Pancreas (tissue), 10 donors: ENCODE measurements around the gene MYO6. TPM values are rescaled to one million over a fixed set of nuclear protein-coding genes. Genes with fewer than 3 reads are reported as not detected.
A peak's percentile ranks its signal among the peaks of the same experiment; 100 is the strongest.
"Not testable (repeated sequence)": the region's sequence is repeated elsewhere in the genome, so short reads cannot be mapped to it uniquely, and the experiment has no call there.

ENCODE experiments used
- ATAC-seq, 4 donors: fragments of 200-7000 bp; cut with Tn5 transposase; one replicate each; pipeline versions ENCODE4 v1.8.0 to v1.9.1; 2020; ENCODE audit warnings: mild to moderate bottlenecking in 4 of 4, moderate library complexity in 4 of 4
- DNase-seq, 6 donors: peaks; one replicate each; pipeline ENCODE4 v3.0.0-alpha.2; 2020
- FAIRE-seq: peaks from 2 replicates; lab custom pipeline; 2012; peaks lifted over from hg19 to GRCh38; lab: Jason Lieb, UNC
- H3K27ac ChIP-seq, 4 donors: fragments of 200-600 bp; sonication (generic); 1 replicate in 3 of 4; 2 replicates in 1 of 4; pipeline versions ENCODE4 v1.5.0 to v1.8.0; 2020
- H3K27me3 ChIP-seq, 4 donors: fragments of 200-600 bp; one replicate each; pipeline ENCODE4 v1.8.0; 2021
- H3K36me3 ChIP-seq, 3 donors: fragments of 200-600 bp; sonication (generic) in 1 of 3; one replicate each; pipeline versions ENCODE4 v1.5.0 to v1.8.0; 2020 to 2021
- H3K4me1 ChIP-seq, 3 donors: fragments of 200-600 bp; one replicate each; pipeline ENCODE4 v1.8.0; 2021
- H3K4me3 ChIP-seq, 4 donors: fragments of 200-600 bp; sonication (generic) in 2 of 4; one replicate each; pipeline versions ENCODE4 v1.5.0 to v1.8.0; 2020 to 2021
- H3K9me3 ChIP-seq, 4 donors: fragments of 200-600 bp; one replicate each; pipeline ENCODE4 v1.8.0; 2021
- WGBS, 2 donors: extraction: QIAGEN DNeasy Blood & Tissue Kit; methylation state at CpG; one replicate each; pipeline ENCODE4 v1.1.7; 2013; 5-methylcytosine and 5-hydroxymethylcytosine counted together
- intact Hi-C, 3 donors: fragments of 100-400 bp; cut with DNase I; formaldehyde crosslinking; loops; one replicate each; pipeline versions ENCODE4 v1.11.1 to v1.14.2; 2022
- polyA plus RNA-seq, 2 donors: library from polyadenylated mRNA; stranded (reverse); fragments of 200-250 nt; gene quantifications; one replicate each; pipeline ENCODE4 v1.2.3, GENCODE V29; 2013
- total RNA-seq, 6 donors: library from RNA; stranded (reverse); fragmentation: NEBNext Ultra II Directional in 4 of 6; extraction: Animal tissue kit (Norgen Biotek cat#: 25700) in 4 of 6; gene quantifications; one replicate each; pipeline versions ENCODE4 v1.2.1 to v1.2.4, GENCODE V29; 2021 to 2023
- TF ChIP-seq, protein P1 (sequence below), 4 donors: fragments of 200-600 bp; sonication (generic) in 3 of 4; IDR thresholded peaks; one replicate each; pipeline versions ENCODE4 v1.5.0 to v1.8.0; 2021; ENCODE audit warnings: antibody characterized with exemption in 4 of 4
- donor health status: healthy with polysubstance abuse.
- donor health status: DM: no; HTN: no; CAD: no; lungs with moderate emphysema.
- donor health status: DM: no; HTN: no; CAD: no.
- donor health status: control.
- donor health status: control.
- donor health status: Bipolar disorder and iron deficiency.
- donor health status: DM: yes; HTN: yes; CAD: no.
- donor health status: DM: no; HTN: no; CAD: no.
- donor health status: DM: no; HTN: no; CAD: no.
- donor health status: DM: yes; HTN: yes; CAD: no.

Gene MYO6
- total and polyA plus RNA-seq, 8 donors = 16.4 to 47.6 (median 19.6) TPM

DNA sequence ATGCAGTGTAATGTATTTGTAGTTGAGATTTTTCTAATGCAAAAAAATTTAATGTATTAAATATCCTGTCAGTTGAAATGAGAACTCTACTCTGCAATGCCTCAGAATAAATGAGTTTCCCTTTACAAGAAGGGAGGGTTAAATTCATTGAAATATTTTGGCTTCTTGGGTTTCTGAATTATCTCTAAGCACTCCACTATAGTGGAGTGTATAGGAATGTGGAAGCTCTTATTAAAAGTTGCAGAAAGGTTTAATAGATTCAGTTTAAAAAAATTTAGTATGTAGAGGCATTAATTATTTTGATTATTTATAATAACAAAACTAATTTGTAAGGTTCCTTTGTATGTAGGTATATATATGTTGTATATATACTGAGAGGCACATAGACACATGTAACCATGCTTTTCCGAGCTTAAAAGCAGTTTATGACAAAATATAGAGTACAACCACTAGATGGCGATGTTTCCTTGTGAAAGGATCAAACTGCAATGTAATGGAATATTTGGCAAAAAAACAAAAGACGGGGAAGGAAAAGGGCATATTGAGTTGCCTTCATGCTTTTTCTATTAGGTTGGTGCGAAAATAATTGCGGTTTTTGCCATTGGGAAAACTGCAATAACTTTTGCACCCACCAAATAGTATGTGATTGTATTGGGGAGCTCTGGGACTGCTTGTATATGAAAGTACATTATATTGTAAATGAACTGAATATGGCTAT lies 144.2 kb downstream of the MYO6 start:
- TF ChIP-seq, protein P1, sequence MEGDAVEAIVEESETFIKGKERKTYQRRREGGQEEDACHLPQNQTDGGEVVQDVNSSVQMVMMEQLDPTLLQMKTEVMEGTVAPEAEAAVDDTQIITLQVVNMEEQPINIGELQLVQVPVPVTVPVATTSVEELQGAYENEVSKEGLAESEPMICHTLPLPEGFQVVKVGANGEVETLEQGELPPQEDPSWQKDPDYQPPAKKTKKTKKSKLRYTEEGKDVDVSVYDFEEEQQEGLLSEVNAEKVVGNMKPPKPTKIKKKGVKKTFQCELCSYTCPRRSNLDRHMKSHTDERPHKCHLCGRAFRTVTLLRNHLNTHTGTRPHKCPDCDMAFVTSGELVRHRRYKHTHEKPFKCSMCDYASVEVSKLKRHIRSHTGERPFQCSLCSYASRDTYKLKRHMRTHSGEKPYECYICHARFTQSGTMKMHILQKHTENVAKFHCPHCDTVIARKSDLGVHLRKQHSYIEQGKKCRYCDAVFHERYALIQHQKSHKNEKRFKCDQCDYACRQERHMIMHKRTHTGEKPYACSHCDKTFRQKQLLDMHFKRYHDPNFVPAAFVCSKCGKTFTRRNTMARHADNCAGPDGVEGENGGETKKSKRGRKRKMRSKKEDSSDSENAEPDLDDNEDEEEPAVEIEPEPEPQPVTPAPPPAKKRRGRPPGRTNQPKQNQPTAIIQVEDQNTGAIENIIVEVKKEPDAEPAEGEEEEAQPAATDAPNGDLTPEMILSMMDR (IDR thresholded peaks at IDR 0.05) = peak; percentile 34 to 64 (median 50)
- Histone ChIP-seq H3K9me3 (no peaks in the 10 kb centered on the region), H3K4me3 (no peak overlapping the region), H3K4me1 (peaks cover 0 to 4% (median 0%) of the 10 kb centered on the region in 3 donors), H3K36me3 (peaks cover 0 to 11% (median 0%) of the 10 kb centered on the region in 3 donors), H3K27me3 (no peaks in the 10 kb centered on the region), H3K27ac (no peak overlapping the region)
- intact Hi-C loops = no loop called here
- DNase-seq = no peak
- peak; percentile 66 to 90 (median 82) for ATAC-seq
- peak; percentile 71 for FAIRE-seq
- WGBS, 2 donors = 16 to 22% methylated on average over 5 of the region's 5 CpGs

DNA sequence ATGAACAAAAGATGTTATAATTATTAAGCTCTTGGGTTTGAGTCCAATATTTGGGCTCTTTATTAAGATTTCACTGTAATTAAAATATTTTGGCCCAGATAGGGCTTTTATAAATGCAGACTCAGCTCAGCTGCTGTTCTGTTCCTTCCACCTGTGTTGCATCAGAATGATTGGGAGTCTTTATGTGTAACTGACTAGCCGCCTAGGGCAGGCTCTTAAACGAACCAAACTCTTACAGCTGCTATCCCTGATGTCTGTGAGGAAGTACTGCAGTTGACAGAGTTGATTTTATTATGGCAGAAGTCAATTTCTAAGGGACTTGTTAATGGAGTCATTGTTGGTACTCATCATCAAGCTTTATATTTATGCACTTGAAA lies 144.7 kb downstream of the MYO6 start:
- FAIRE-seq (no peak), DNase-seq (no peak), ATAC-seq (peak in 2 of 4 donors; percentile 23 to 31)
- H3K36me3 ChIP-seq = peaks cover 0 to 11% (median 0%) of the 10 kb centered on the region in 3 donors
- intact Hi-C loops = no loop called here
- TF ChIP-seq, protein P1 (IDR thresholded peaks at IDR 0.05) = no peak
- H3K27me3 ChIP-seq = no peaks in the 10 kb centered on the region
- H3K27ac ChIP-seq = no peak overlapping the region
- H3K4me1 ChIP-seq = peaks cover 0 to 4% (median 0%) of the 10 kb centered on the region in 3 donors
- no peaks in the 10 kb centered on the region for H3K9me3 ChIP-seq
- WGBS, 2 donors = 73 to 77% methylated on average over 2 of the region's 2 CpGs
- no peak overlapping the region for H3K4me3 ChIP-seq

DNA sequence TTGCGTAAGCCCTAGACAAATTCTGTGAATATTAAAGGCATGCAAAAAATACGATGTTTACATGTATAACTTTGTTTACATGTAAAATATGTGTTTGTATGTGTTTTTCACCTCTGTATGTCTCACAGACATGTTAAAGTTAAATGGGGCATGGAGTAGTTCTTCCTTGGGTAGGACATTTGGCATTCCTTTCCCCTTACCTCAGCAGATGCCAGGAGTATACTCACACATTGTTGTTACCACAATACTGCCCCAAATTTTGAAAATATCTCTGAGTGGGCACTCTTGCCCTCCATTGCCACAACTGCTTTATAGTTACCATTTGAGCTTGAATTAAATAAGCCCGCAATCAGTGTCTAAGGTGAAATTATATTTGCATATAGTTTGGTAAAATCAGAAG lies 147.5 kb downstream of the MYO6 start:
- Histone ChIP-seq H3K4me3 (no peak overlapping the region), H3K27ac (no peak overlapping the region), H3K9me3 (no peaks in the 10 kb centered on the region), H3K4me1 (peaks cover 0 to 4% (median 0%) of the 10 kb centered on the region in 3 donors), H3K36me3 (peaks cover 0 to under 1% (median 0%) of the 10 kb centered on the region in 3 donors), H3K27me3 (no peaks in the 10 kb centered on the region)
- 66 to 94% methylated on average over 3 of the region's 3 CpGs for WGBS, 2 donors
- FAIRE-seq = no peak
- DNase-seq = no peak
- TF ChIP-seq, protein P1 (IDR thresholded peaks at IDR 0.05) = no peak
- intact Hi-C loops = no loop called here
- ATAC-seq = no peak

DNA sequence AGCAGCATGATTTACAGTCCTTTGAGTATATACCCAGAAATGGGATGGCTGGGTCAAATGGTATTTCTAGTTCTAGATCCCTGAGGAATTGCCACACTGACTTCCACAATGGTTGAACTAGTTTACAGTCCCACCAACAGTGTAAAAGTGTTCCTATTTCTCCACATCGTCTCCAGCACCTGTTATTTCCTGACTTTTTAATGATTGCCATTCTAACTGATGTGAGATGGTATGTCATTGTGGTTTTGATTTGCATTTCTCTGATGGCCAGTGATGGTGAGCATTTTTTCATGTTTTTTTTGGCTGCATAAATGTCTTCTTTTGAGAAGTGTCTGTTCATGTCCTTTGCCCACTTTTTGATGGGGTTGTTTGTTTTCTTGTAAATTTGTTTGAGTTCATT lies 151.2 kb downstream of the MYO6 start:
- ATAC-seq, H3K27ac ChIP-seq, DNase-seq, FAIRE-seq, H3K4me3 ChIP-seq, H3K27me3 ChIP-seq, intact Hi-C loops, H3K36me3 ChIP-seq, H3K4me1 ChIP-seq, H3K9me3 ChIP-seq: not testable (repeated sequence)
- 97 to 100% methylated on average over 1 of the region's 1 CpG for WGBS, 2 donors

DNA sequence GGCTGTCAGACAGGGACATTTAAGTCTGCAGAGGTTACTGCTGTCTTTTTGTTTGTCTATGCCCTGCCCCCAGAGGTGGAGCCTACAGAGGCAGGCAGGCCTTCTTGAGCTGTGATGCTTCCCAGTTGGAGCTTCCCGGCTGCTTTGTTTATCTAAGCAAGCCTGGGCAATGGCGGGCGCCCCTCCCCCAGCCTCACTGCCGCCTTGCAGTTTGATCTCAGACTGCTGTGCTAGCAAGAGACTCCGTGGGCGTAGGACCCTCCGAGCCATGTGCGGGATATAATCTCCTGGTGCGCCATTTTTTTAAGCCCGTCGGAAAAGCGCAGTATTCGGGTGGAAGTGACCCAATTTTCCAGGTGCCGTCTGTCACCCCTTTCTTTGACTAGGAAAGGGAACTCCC lies 156.1 kb downstream of the MYO6 start:
- H3K36me3 ChIP-seq, intact Hi-C loops, H3K27ac ChIP-seq, H3K27me3 ChIP-seq, H3K9me3 ChIP-seq, ATAC-seq, H3K4me3 ChIP-seq, H3K4me1 ChIP-seq, DNase-seq, FAIRE-seq: not testable (repeated sequence)
- 97 to 99% methylated on average over 11 to 14 of the region's 14 CpGs for WGBS, 2 donors

DNA sequence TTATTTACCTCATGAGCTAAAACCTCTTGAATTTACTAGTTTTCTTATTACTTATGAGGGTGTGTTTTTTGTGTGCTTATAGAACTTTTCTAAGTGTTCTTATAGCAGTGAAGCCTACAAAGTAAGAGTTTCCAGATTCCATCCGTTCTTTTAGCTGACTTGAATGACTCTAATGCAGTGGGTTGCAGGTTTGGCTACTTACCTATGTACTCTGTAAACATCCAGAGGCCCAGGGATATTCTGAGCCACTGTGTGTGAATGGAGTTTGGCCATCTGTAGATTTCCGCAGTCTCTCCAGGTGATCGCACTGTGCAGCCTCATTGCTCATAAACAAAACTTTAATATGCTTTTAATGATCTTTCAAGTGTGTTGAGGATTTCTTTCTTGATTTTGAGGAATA lies 157.8 kb downstream of the MYO6 start:
- intact Hi-C loops = no loop called here
- FAIRE-seq (no peak), ATAC-seq (no peak)

More for the DNA sequence above, 157.8 kb downstream of the MYO6 start:
- DNase-seq = no peak
- H3K4me3 ChIP-seq = no peak overlapping the region
- H3K27ac ChIP-seq = no peak overlapping the region
- TF ChIP-seq, protein P1 (IDR thresholded peaks at IDR 0.05) = no peak
- no peaks in the 10 kb centered on the region for H3K9me3 ChIP-seq
- no peaks in the 10 kb centered on the region for H3K27me3 ChIP-seq
- WGBS, 2 donors = 92 to 94% methylated on average over 3 of the region's 3 CpGs
- H3K36me3 ChIP-seq = peaks cover 0 to 8% (median 0%) of the 10 kb centered on the region in 3 donors
- H3K4me1 ChIP-seq = no peaks in the 10 kb centered on the region
